ENCODE data around the gene PSMC3.
A peak's percentile ranks its signal among the peaks of the same experiment; 100 is the strongest.

DNA sequence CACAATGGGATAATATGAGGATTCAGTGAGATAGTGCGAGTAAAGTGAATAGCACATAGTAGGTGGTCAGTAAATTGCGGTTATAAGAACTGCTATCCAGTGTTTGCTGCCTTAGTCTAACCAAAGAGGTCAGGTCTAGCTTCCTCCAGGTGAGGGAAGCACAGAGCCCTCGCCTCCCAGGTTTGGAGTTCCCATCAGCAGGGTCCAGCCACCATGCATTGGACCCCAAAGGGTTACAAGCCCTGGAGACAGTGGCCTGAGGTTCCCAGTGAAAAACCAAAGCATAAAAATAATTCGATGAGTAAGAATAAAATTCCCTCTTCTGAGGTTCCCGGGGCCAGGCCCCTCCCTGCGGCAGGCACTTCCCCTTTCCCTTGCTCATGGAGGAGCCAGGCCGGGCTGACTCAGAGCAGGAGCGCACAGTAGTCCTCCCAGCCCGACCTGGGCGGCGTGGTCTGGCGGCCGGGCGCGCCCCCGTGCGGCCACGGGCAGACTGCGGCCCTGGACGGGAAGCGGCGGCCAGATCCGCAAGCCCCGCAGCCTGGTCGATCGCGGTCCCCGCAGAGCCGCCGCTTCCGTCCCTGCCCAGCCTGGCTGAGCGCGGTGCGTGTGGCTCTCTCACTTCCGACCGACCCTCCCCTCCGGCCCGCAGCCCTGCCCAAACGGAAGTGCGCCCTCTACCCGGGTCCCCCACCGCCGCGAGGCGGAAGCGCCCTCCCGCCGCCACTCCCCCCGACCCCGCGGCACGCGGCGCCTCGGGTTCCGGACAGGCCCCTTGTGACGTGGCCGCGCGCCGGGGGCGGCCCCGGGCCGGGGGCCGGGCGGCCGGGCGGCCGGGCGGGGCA, 18.3 kb downstream of the PSMC3 start, which contains the start of gene SLC39A13:
- TF ChIP-seq, protein P1, sequence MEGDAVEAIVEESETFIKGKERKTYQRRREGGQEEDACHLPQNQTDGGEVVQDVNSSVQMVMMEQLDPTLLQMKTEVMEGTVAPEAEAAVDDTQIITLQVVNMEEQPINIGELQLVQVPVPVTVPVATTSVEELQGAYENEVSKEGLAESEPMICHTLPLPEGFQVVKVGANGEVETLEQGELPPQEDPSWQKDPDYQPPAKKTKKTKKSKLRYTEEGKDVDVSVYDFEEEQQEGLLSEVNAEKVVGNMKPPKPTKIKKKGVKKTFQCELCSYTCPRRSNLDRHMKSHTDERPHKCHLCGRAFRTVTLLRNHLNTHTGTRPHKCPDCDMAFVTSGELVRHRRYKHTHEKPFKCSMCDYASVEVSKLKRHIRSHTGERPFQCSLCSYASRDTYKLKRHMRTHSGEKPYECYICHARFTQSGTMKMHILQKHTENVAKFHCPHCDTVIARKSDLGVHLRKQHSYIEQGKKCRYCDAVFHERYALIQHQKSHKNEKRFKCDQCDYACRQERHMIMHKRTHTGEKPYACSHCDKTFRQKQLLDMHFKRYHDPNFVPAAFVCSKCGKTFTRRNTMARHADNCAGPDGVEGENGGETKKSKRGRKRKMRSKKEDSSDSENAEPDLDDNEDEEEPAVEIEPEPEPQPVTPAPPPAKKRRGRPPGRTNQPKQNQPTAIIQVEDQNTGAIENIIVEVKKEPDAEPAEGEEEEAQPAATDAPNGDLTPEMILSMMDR (IDR thresholded peaks at IDR 0.05), result peak; percentile 97
- TF ChIP-seq, protein P2, sequence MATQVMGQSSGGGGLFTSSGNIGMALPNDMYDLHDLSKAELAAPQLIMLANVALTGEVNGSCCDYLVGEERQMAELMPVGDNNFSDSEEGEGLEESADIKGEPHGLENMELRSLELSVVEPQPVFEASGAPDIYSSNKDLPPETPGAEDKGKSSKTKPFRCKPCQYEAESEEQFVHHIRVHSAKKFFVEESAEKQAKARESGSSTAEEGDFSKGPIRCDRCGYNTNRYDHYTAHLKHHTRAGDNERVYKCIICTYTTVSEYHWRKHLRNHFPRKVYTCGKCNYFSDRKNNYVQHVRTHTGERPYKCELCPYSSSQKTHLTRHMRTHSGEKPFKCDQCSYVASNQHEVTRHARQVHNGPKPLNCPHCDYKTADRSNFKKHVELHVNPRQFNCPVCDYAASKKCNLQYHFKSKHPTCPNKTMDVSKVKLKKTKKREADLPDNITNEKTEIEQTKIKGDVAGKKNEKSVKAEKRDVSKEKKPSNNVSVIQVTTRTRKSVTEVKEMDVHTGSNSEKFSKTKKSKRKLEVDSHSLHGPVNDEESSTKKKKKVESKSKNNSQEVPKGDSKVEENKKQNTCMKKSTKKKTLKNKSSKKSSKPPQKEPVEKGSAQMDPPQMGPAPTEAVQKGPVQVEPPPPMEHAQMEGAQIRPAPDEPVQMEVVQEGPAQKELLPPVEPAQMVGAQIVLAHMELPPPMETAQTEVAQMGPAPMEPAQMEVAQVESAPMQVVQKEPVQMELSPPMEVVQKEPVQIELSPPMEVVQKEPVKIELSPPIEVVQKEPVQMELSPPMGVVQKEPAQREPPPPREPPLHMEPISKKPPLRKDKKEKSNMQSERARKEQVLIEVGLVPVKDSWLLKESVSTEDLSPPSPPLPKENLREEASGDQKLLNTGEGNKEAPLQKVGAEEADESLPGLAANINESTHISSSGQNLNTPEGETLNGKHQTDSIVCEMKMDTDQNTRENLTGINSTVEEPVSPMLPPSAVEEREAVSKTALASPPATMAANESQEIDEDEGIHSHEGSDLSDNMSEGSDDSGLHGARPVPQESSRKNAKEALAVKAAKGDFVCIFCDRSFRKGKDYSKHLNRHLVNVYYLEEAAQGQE (IDR thresholded peaks at IDR 0.05; ENCODE audit: insufficient read depth in 1 of 2, low read depth in 2 of 2, low read length in 1 of 2), result no peak
- TF ChIP-seq SIN3A (IDR thresholded peaks at IDR 0.05; ENCODE audit: borderline replicate concordance, insufficient read depth, low read depth, low read length) (peak; percentile 82; the same call in 1 of the 2 replicates), POLR2AphosphoS5 (IDR thresholded peaks at IDR 0.05; ENCODE audit: low read depth, low read length) (peak; percentile 33)
